Activated B cell treated with CpG ODN at 0.5 μM for 24 hours (primary cell): ENCODE data around the gene DTX3. TPM values are rescaled to one million over a fixed set of nuclear protein-coding genes. Genes with fewer than 3 reads are reported as not detected.
"Not testable (repeated sequence)": the region's sequence is repeated elsewhere in the genome, so short reads cannot be mapped to it uniquely, and the experiment has no call there.

Source experiments
- ATAC-seq: fragments of 200-7000 bp; cut with Tn5 transposase; one replicate; pipeline ENCODE4 v1.10.0; 2021; ENCODE audit warnings: low read depth, mild to moderate bottlenecking, moderate library complexity
- CTCF ChIA-PET: fragments of 350-600 bp; sonication (Branson Sonifier 250); formaldehyde crosslinking; loops from one replicate; lab custom pipeline; 2021; ENCODE audit warnings: antibody characterized with exemption; lab: Charles Lee
- POLR2A ChIA-PET: fragments of 350-600 bp; sonication (Branson Sonifier 250); formaldehyde crosslinking; loops from one replicate; lab custom pipeline; 2021; ENCODE audit warnings: antibody characterized with exemption; lab: Charles Lee
- DNase-seq: peaks from one replicate; pipeline ENCODE4 v3.0.0; 2022
- H3K27ac Mint-ChIP-seq: one replicate; pipeline ENCODE4 v1.8.0; 2020; ENCODE audit warnings: mixed read lengths
- H3K27me3 Mint-ChIP-seq: one replicate; pipeline ENCODE4 v1.8.0; 2021; ENCODE audit warnings: mixed read lengths
- H3K36me3 Mint-ChIP-seq: one replicate; pipeline ENCODE4 v1.8.0; 2021; ENCODE audit warnings: low read depth, mixed read lengths
- H3K4me1 Mint-ChIP-seq: one replicate; pipeline ENCODE4 v1.8.0; 2021; ENCODE audit warnings: mixed read lengths
- H3K4me3 Mint-ChIP-seq: one replicate; pipeline ENCODE4 v1.8.0; 2020; ENCODE audit warnings: mild to moderate bottlenecking, mixed read lengths
- H3K9me3 Mint-ChIP-seq: one replicate; pipeline ENCODE4 v1.8.0; 2020; ENCODE audit warnings: mixed read lengths
- intact Hi-C: fragments of 100-400 bp; cut with micrococcal nuclease; formaldehyde crosslinking; loops from one replicate; pipeline ENCODE4 v1.15.1; 2024
- total RNA-seq: library from RNA; stranded (reverse); gene quantifications from 2 replicates; pipeline ENCODE4 v1.2.3, GENCODE V29; 2022
- TF ChIP-seq, protein P1 (sequence below): fragments of 200-600 bp; IDR thresholded peaks from one replicate; pipeline ENCODE4 v1.8.0; 2022; ENCODE audit warnings: antibody characterized with exemption, mild to moderate bottlenecking

Gene DTX3, protein sequence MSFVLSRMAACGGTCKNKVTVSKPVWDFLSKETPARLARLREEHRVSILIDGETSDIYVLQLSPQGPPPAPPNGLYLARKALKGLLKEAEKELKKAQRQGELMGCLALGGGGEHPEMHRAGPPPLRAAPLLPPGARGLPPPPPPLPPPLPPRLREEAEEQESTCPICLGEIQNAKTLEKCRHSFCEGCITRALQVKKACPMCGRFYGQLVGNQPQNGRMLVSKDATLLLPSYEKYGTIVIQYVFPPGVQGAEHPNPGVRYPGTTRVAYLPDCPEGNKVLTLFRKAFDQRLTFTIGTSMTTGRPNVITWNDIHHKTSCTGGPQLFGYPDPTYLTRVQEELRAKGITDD
- total RNA-seq = 3.7 and 3.9 TPM in 2 replicates

- DNase-seq = no peak
- TF ChIP-seq, protein P1, sequence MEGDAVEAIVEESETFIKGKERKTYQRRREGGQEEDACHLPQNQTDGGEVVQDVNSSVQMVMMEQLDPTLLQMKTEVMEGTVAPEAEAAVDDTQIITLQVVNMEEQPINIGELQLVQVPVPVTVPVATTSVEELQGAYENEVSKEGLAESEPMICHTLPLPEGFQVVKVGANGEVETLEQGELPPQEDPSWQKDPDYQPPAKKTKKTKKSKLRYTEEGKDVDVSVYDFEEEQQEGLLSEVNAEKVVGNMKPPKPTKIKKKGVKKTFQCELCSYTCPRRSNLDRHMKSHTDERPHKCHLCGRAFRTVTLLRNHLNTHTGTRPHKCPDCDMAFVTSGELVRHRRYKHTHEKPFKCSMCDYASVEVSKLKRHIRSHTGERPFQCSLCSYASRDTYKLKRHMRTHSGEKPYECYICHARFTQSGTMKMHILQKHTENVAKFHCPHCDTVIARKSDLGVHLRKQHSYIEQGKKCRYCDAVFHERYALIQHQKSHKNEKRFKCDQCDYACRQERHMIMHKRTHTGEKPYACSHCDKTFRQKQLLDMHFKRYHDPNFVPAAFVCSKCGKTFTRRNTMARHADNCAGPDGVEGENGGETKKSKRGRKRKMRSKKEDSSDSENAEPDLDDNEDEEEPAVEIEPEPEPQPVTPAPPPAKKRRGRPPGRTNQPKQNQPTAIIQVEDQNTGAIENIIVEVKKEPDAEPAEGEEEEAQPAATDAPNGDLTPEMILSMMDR = no peak
- Mint-ChIP-seq H3K4me1 (peaks cover 16% of the 10 kb centered on the region), H3K27ac (no peak within 1 kb of the TSS), H3K27me3 (peaks cover 34% of the 10 kb centered on the region), H3K9me3 (no peaks in the 10 kb centered on the region), H3K36me3 (peaks cover 33% of the 10 kb centered on the region), H3K4me3 (peak within 1 kb of the TSS; percentile 79)
- intact Hi-C loops = loop anchor here (1.0 kb wide), 1 partner anchor 13 kb away; the partner anchor contains the start of gene PIP4K2C
- CTCF ChIA-PET = no interaction called here
- POLR2A ChIA-PET = interaction anchor here (1.1 to 1.3 kb wide), 2 partner anchors 11 to 118 kb away, joined by 3 to 5 read pairs; no protein-coding TSS in a partner anchor
- ATAC-seq = peak; percentile 61
Observed at GRCh38 chr12:57604454-57604991, at the start of gene DTX3. Gene DTX3, plus strand, starts transcription at chr12:57604824. Its CDS starts 1,694 bp downstream, at chr12:57606518.

GRCh38 chr12:57554897-57555296 lies 49.7 kb upstream of the DTX3 start:
- DNase-seq = no peak
- TF ChIP-seq, protein P1 = no peak
- no peak for ATAC-seq
- no peak overlapping the region for H3K27ac Mint-ChIP-seq
- POLR2A ChIA-PET = interaction anchor here (0.6 kb wide), 1 partner anchor 38 kb away, joined by 3 read pairs; no protein-coding TSS in a partner anchor
- no peaks in the 10 kb centered on the region for H3K36me3 Mint-ChIP-seq
- H3K4me3 Mint-ChIP-seq = no peak overlapping the region
- no peaks in the 10 kb centered on the region for H3K9me3 Mint-ChIP-seq
- CTCF ChIA-PET = no interaction called here
- H3K27me3 Mint-ChIP-seq = peaks cover 8% of the 10 kb centered on the region
- intact Hi-C loops = no loop called here
- H3K4me1 Mint-ChIP-seq = peaks cover 7% of the 10 kb centered on the region

DNA sequence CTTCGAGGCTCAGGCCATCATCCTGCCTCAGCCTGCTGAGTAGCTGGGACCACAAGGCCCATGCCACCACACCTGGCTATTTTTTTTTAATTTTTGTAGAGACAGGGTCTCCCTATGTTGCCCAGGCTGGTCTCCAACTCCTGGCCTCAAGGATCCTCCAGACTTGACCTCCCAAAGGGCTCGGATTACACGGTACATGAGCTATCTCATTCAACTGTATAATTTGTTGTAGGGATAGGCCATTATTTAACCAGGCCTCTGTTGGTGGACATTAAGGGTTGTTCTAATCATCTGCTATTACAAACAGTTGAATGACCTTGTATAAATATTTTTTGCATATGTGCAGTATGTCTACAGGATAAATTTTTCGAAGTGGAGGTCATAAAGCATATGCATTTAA lies 45.8 kb upstream of the DTX3 start:
- intact Hi-C loops = no loop called here
- H3K4me1 Mint-ChIP-seq = no peaks in the 10 kb centered on the region

DNA sequence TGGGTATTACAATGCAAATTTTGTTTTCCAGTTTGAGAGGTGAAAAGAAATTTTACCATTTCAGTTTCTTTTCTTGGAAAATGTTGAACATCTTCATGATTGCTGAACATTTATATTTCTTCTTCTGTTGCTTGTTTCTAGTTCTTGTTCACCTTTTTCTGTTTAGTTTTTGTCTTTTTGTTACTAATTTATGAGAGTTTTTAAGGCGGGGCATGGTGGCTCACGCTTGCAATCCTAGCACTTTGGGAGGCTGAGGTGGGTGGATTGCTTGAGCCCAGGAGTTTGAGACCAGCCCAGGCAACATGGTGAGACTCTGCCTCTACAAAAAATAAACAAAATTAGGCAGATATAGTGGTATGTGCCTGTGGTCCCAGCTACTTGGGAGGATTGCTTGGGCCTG lies 44.1 kb upstream of the DTX3 start:
- Mint-ChIP-seq H3K4me1 (no peaks in the 10 kb centered on the region), H3K36me3 (no peaks in the 10 kb centered on the region), H3K4me3 (no peak overlapping the region), H3K27ac (no peak overlapping the region), H3K27me3 (peaks cover 21% of the 10 kb centered on the region), H3K9me3 (no peaks in the 10 kb centered on the region)
- TF ChIP-seq, protein P1 = no peak
- DNase-seq = no peak
- ChIA-PET POLR2A (no interaction called here), CTCF (no interaction called here)
- no peak for ATAC-seq
- intact Hi-C loops = no loop called here

More for the DNA sequence above, 45.8 kb upstream of the DTX3 start:
- TF ChIP-seq, protein P1 = no peak
- no peaks in the 10 kb centered on the region for H3K9me3 Mint-ChIP-seq
- H3K4me3 Mint-ChIP-seq = no peak overlapping the region
- no peak for ATAC-seq
- H3K27ac Mint-ChIP-seq = no peak overlapping the region
- ChIA-PET POLR2A (interaction anchor here (0.6 kb wide), 1 partner anchor 1609 kb away, joined by 3 read pairs; no protein-coding TSS in a partner anchor), CTCF (no interaction called here)
- DNase-seq = no peak
- H3K27me3 Mint-ChIP-seq = peaks cover 15% of the 10 kb centered on the region
- no peaks in the 10 kb centered on the region for H3K36me3 Mint-ChIP-seq

- H3K4me3 Mint-ChIP-seq, H3K27ac Mint-ChIP-seq, H3K36me3 Mint-ChIP-seq, POLR2A ChIA-PET, CTCF ChIA-PET, ATAC-seq, DNase-seq, intact Hi-C loops, H3K4me1 Mint-ChIP-seq, H3K9me3 Mint-ChIP-seq: not testable (repeated sequence)
- H3K27me3 Mint-ChIP-seq = peaks cover 21% of the 10 kb centered on the region
Observed at GRCh38 chr12:57561117-57561516, 43.5 kb upstream of the DTX3 start.
